HG03439 (cell line): ENCODE data around the gene SLC38A6.

Experiments used
- ATAC-seq: cut with Tn5 transposase; IDR thresholded peaks from one replicate; pipeline ENCODE4 v1.9.1; 2021; ENCODE audit warnings: mild to moderate bottlenecking, moderate library complexity; ENCODE audit not compliant: unreplicated experiment

The SLC38A6 gene

GRCh38 chr14:61101803-61102548, 120.9 kb downstream of the SLC38A6 start:
- ATAC-seq: no peak
